ENCODE measurements around the gene CFAP74.

The CFAP74 gene

DNA sequence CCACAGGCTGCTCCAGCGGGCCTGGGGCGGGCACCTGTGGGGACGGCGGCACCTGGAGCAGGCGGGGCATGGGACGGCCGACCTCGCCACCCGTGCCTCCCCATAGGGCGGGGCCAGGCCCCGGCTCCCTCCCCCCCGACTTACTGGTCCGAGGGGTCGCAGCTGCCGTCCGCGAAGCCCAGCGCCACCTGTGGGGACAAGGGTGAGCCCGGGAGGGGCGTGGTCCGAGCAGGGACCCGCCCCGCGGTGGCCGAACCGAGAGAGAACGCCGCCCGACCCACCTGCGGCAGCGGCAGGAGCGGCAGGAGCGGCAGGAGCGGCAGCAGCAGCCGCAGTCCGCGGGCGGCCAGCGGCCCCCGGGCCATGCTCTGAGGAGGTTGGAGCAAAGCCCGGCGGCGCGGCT, 84.7 kb downstream of the CFAP74 start, which contains the start of gene TMEM52:
TMEM52 (minus strand) TSS at position 379 of the 403 bp plus-strand sequence; CDS start at position 365, 14 bp downstream.
- TF ChIP-seq YY1 (IDR thresholded peaks at IDR 0.05; ENCODE audit: low read depth) (no peak), EGR1 (IDR thresholded peaks at IDR 0.05) (no peak), TAF1 (IDR thresholded peaks at IDR 0.05; ENCODE audit: low read depth) (peak; percentile 34; the same call in 1 of the 2 replicates), CREB1 (IDR thresholded peaks at IDR 0.05; ENCODE audit: low read depth) (no peak), TCF12 (IDR thresholded peaks at IDR 0.05; ENCODE audit: low read depth) (no peak), FOXM1 (IDR thresholded peaks at IDR 0.05; ENCODE audit: borderline replicate concordance, low read depth) (no peak), CEBPB (IDR thresholded peaks at IDR 0.05) (no peak), ZBTB7A (IDR thresholded peaks at IDR 0.05; ENCODE audit: low read depth) (peak; percentile 90), NFIC (IDR thresholded peaks at IDR 0.05) (no peak), EP300 (IDR thresholded peaks at IDR 0.05; ENCODE audit: borderline replicate concordance) (no peak), TEAD4 (IDR thresholded peaks at IDR 0.05) (no peak), RAD21 (IDR thresholded peaks at IDR 0.05; ENCODE audit: low read depth) (no peak)
- TF ChIP-seq, protein P1, sequence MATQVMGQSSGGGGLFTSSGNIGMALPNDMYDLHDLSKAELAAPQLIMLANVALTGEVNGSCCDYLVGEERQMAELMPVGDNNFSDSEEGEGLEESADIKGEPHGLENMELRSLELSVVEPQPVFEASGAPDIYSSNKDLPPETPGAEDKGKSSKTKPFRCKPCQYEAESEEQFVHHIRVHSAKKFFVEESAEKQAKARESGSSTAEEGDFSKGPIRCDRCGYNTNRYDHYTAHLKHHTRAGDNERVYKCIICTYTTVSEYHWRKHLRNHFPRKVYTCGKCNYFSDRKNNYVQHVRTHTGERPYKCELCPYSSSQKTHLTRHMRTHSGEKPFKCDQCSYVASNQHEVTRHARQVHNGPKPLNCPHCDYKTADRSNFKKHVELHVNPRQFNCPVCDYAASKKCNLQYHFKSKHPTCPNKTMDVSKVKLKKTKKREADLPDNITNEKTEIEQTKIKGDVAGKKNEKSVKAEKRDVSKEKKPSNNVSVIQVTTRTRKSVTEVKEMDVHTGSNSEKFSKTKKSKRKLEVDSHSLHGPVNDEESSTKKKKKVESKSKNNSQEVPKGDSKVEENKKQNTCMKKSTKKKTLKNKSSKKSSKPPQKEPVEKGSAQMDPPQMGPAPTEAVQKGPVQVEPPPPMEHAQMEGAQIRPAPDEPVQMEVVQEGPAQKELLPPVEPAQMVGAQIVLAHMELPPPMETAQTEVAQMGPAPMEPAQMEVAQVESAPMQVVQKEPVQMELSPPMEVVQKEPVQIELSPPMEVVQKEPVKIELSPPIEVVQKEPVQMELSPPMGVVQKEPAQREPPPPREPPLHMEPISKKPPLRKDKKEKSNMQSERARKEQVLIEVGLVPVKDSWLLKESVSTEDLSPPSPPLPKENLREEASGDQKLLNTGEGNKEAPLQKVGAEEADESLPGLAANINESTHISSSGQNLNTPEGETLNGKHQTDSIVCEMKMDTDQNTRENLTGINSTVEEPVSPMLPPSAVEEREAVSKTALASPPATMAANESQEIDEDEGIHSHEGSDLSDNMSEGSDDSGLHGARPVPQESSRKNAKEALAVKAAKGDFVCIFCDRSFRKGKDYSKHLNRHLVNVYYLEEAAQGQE (IDR thresholded peaks at IDR 0.05; ENCODE audit: low read depth): no peak
- TF ChIP-seq, protein P2, sequence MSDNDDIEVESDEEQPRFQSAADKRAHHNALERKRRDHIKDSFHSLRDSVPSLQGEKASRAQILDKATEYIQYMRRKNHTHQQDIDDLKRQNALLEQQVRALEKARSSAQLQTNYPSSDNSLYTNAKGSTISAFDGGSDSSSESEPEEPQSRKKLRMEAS (IDR thresholded peaks at IDR 0.05): peak; percentile 95
- TF ChIP-seq, protein P3, sequence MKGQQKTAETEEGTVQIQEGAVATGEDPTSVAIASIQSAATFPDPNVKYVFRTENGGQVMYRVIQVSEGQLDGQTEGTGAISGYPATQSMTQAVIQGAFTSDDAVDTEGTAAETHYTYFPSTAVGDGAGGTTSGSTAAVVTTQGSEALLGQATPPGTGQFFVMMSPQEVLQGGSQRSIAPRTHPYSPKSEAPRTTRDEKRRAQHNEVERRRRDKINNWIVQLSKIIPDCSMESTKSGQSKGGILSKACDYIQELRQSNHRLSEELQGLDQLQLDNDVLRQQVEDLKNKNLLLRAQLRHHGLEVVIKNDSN (IDR thresholded peaks at IDR 0.05): no peak; the same call in 1 of the 2 replicates

DNA sequence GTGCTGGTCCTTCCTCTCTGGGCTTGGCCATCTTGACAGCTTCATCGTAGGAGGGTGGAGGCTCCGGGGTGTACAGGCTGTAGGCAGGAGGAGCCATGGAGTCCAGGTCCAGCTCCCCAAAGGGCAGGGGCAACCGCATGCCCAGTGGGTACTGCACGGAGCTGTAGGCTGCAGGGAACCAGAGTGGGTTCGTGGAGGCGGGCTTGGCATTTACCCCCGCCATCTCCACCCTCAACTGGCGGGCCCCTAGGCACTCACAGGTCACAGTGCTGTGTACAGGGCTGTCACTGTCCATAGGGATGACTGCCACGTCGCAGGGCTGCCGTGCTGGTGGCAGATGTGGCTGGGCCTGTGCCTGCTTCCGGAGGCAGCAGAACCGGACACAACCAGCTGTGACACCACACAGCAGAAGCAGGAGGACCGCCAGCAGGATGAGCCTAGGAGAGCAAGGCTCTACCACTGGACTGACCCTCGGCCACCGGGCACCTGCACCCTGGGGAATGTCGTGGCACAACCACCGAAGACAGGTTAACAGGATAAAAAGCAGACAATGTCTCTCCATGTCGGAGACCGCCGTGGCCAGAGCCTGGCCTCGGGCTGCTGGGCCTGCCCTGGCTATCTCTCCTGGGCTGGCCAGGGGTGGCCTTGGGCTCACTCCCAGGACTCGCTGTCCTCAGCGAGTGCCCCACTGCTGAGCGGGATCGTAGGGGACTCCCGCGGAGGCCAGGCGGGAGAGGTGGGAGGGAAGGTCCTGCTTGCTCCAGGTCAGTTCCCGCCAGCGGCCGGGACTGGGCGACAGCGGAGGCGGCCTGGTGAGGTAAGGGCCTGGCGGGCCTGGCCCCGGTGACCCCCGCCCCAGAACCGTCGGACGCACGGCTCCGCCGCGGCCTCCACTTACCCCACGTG, 85.3 kb downstream of the CFAP74 start:
- TF ChIP-seq RAD21 (IDR thresholded peaks at IDR 0.05; ENCODE audit: low read depth): no peak
- TF ChIP-seq, protein P3 (IDR thresholded peaks at IDR 0.05): peak; percentile 62; the same call in 1 of the 2 replicates
- no peak for TF ChIP-seq YY1 (IDR thresholded peaks at IDR 0.05; ENCODE audit: low read depth)
- TF ChIP-seq, protein P1 (IDR thresholded peaks at IDR 0.05; ENCODE audit: low read depth): no peak

DNA sequence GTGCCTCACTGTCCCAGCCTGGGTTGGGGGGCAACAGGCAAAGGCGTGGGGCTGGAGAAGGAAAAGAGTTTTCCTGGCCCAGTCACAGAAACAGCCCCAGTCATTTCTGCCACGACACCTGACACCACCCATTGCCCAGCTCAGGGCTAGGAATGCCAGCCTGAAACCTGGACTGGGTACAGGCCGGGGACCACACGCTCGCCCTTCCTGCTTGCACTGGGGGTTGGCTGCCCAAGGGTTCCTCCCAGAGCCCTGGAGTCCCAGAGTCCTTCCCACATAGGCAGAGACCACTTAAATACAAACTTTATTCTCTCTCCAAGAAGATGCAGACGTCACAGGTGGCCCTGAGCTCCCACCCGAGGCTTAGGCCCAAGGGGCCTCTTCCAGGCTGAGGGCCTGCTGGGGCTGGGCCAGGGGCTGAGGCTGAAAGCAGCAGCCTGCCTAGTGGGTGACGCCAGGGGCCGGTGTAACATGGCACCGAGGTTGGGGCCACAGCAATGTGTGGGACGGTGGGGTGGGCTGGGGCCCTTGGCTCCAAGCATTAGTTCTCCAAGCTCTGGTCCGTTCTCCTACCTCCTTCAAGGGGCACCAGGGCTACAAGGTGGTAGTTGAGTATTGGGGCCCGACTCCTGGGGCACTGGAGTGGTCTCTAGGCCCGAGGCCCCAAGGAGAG, 86.1 kb downstream of the CFAP74 start:
- TF ChIP-seq FOXM1 (IDR thresholded peaks at IDR 0.05; ENCODE audit: borderline replicate concordance, low read depth) (no peak), CEBPB (IDR thresholded peaks at IDR 0.05) (no peak), RAD21 (IDR thresholded peaks at IDR 0.05; ENCODE audit: low read depth) (no peak), ZBTB7A (IDR thresholded peaks at IDR 0.05; ENCODE audit: low read depth) (no peak), TCF12 (IDR thresholded peaks at IDR 0.05; ENCODE audit: low read depth) (no peak), EP300 (IDR thresholded peaks at IDR 0.05; ENCODE audit: borderline replicate concordance) (no peak), YY1 (IDR thresholded peaks at IDR 0.05; ENCODE audit: low read depth) (no peak), CREB1 (IDR thresholded peaks at IDR 0.05; ENCODE audit: low read depth) (no peak), TAF1 (IDR thresholded peaks at IDR 0.05; ENCODE audit: low read depth) (no peak), TEAD4 (IDR thresholded peaks at IDR 0.05) (no peak), NFIC (IDR thresholded peaks at IDR 0.05) (no peak), EGR1 (IDR thresholded peaks at IDR 0.05) (no peak)
- TF ChIP-seq, protein P2 (IDR thresholded peaks at IDR 0.05): no peak
- TF ChIP-seq, protein P3 (IDR thresholded peaks at IDR 0.05): no peak
- TF ChIP-seq, protein P1 (IDR thresholded peaks at IDR 0.05; ENCODE audit: low read depth): no peak
